GM13977 (cell line): ENCODE measurements around the gene MAGED2.
"Not testable (repeated sequence)": the region's sequence is repeated elsewhere in the genome, so short reads cannot be mapped to it uniquely, and the experiment has no call there.

Source experiments
- DNase-seq: peaks from one replicate; pipeline ENCODE4 v3.0.0; 2012; ENCODE audit warnings: low spot score
- in situ Hi-C: fragments of 300-500 bp; cut with MboI; formaldehyde crosslinking; loops from one replicate; pipeline ENCODE4 v1.12.0; 2022; ENCODE audit warnings: low sequenced_read_pairs, low pct_unique_long_range_greater_than_20kb, mixed read lengths, inconsistent platforms; ENCODE audit not compliant: unreplicated experiment
- TF ChIP-seq, protein P1 (sequence below): IDR thresholded peaks from 2 replicates; pipeline ENCODE4 v1.5.1; 2012; ENCODE audit warnings: mild to moderate bottlenecking, control low read depth; ENCODE audit not compliant: insufficient read depth; ENCODE audit errors: extremely low read depth, missing control alignments

Gene MAGED2, protein sequence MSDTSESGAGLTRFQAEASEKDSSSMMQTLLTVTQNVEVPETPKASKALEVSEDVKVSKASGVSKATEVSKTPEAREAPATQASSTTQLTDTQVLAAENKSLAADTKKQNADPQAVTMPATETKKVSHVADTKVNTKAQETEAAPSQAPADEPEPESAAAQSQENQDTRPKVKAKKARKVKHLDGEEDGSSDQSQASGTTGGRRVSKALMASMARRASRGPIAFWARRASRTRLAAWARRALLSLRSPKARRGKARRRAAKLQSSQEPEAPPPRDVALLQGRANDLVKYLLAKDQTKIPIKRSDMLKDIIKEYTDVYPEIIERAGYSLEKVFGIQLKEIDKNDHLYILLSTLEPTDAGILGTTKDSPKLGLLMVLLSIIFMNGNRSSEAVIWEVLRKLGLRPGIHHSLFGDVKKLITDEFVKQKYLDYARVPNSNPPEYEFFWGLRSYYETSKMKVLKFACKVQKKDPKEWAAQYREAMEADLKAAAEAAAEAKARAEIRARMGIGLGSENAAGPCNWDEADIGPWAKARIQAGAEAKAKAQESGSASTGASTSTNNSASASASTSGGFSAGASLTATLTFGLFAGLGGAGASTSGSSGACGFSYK

DNA sequence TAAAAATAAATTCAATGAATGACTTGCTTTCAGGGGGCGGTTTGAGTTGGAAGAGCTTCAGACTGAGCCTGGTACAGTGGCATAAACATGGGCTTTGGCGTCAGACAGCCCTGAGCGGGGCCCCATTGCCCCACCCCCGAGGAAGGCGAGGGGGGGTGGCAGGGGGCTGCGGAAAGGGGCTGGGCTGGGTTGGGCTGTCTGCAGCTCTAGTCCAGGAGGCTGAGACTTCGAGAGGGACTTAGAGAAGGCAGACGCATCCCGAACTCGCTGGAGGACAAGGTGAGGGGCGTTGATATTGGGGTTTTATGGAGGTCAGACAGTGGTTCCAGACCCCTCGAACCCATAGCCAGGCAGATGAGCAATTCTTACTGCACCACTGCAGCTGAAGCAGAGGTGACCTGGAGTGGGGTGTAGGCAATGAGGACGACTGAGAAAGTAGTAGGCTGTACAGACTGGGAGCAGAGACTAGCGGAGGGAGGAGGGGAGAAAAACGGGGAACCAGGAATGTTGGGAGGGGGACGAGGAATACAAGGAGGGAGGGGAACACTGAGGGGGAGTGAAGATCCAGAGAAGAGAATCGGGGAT, at the start of gene MAGED2:
Gene MAGED2 (plus strand): TSS at position 222 of the 585 bp plus-strand sequence. CDS start 1,587 bp downstream, outside the sequence.
- DNase-seq, result no peak
- in situ Hi-C loops, result loop anchor here (25.0 kb wide), 1 partner anchor 205 kb away; the partner anchor contains the start of gene APEX2
- TF ChIP-seq, protein P1, sequence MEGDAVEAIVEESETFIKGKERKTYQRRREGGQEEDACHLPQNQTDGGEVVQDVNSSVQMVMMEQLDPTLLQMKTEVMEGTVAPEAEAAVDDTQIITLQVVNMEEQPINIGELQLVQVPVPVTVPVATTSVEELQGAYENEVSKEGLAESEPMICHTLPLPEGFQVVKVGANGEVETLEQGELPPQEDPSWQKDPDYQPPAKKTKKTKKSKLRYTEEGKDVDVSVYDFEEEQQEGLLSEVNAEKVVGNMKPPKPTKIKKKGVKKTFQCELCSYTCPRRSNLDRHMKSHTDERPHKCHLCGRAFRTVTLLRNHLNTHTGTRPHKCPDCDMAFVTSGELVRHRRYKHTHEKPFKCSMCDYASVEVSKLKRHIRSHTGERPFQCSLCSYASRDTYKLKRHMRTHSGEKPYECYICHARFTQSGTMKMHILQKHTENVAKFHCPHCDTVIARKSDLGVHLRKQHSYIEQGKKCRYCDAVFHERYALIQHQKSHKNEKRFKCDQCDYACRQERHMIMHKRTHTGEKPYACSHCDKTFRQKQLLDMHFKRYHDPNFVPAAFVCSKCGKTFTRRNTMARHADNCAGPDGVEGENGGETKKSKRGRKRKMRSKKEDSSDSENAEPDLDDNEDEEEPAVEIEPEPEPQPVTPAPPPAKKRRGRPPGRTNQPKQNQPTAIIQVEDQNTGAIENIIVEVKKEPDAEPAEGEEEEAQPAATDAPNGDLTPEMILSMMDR, result no peak

DNA sequence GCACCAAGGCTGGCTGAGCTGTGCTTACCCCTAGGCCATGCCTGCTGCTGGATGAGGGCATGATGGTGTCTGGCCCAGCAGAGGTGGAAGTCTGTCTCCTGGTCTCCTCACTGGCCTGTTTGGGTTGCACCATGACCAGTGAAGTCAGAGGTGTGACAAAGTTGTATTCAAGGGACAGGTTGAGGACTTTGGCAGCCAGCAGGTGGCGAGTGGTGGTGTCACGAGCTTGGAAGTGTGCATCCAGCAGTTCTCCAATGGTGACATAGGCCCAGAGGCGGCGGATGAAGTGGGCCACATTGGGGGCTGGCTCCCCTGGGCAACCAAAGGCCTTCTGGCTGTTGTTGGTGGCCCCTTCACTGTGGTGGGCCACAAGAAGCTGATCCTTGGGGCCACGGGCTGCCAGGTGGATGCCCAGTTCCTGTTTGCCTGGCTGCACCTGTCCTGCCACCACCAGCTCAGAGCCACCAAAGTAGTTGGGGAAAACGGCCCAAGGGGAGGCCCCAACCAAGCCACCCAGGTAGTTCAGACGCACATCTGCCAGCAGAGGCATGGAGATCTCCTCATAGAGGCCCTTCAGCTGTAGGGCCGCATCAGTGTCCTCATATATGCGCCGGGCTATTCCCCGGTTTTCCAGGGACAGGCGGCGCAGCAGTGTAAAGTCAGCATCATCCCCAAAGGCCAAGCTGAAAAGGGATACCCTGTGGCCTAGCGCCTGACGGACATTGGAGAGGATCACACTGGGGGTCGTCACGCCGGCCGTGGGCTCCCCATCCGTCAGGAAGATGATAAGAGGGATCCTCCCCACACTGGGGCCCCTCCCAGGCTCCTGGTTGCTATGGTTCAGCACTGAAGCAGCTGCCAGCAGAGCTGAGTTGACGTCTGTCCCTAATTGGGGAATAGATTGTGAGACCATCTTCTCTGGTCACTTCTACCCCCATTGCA, 49.2 kb upstream of the MAGED2 start:
- in situ Hi-C loops, result no loop called here
- TF ChIP-seq, protein P1, result no peak
- DNase-seq, result no peak

DNA sequence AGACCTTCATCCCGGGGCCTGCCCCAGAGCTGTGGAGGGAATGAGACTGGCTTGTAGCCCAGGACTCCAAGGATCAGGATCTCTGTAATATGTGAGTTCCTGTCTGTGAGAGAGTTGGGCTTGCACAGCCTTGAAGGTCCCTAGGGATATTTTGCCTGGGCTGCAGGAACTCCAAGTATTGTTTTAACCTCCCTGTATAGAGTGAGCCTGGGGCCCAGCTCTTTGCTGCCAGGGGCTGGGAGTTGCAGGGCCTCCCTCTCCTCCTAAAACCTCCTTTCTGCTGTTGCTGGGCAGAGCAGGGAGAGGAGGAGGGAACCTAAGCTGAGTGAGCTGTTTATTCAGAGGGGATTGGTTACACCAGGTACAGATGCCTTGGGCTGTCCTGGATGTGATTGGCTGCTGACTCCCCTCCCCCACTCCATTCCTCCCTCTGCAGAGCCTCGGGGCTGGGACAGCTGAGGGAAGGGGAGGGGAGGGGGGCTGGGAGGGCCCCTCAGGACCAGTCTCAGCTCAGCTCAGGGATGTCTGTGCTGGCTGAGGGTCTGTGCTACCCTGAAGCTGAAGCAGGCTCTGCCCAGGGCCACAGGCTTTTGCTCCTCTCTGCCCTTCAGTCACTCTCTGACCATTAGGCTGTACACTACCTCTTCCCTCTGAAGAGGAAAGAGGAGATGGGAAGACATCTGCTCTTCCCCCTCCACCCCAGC, 33.0 kb upstream of the MAGED2 start:
- not testable (repeated sequence) for DNase-seq
- in situ Hi-C loops, result loop anchor here (25.0 kb wide), 1 partner anchor 87 kb away; no protein-coding TSS in a partner anchor

DNA sequence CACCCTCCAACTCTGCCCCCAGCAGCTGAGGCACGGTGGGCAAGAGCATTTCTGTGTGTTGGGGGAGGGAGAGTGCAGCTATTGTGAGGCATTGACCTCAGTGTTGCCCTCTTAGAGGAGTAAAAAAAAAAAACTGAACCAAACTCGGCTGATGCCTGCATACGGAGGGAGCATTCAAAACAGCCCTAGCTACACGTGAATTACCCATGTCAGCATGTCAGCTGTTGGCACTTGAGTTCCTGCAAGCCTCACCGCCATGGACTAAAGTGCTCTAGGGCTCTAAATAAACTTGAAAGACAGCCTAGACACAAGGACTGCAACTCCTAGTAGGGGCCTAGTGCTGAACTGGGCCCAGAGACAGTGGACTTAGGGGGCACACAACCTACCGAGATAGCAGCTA, 31.5 kb upstream of the MAGED2 start:
- in situ Hi-C loops, result loop anchor here (25.0 kb wide), 1 partner anchor 89 kb away; no protein-coding TSS in a partner anchor
- TF ChIP-seq, protein P1, result no peak
- DNase-seq, result no peak

DNA sequence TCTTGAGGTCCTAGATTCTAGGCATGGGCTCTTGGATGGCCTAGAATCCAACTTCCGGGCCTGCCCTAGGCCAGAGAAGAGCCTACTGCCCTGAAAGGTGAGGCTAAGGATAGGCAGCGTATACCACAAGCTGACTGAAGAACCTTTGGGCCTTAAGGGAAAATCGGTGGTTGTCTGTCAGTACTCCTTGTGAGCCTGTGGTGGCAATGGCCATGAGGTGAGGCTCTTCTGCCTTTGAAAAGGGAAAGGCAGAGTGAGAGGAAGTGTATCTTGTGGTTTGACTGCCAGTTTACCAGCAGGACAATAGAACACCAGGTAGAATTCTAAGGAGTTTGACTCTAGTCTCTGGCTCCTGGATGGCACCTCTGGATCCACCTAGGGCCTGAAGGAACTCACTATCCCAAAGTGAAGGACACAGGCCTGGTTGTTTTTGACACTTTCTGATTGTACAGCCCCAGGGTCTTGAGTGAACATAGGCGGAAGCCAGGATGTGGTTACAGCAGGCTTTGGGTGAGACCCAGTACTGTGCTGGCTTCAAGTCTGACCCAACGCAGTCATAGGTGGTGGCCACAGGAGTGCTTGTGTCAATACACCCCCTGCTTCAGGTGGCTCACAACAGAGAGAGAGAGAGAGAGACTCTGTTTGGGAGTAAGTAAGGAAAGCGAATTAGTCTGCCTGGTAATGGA, 30.4 kb upstream of the MAGED2 start:
- no peak for DNase-seq
- in situ Hi-C loops, result loop anchor here (25.0 kb wide), 1 partner anchor 90 kb away; no protein-coding TSS in a partner anchor
- TF ChIP-seq, protein P1, result no peak

DNA sequence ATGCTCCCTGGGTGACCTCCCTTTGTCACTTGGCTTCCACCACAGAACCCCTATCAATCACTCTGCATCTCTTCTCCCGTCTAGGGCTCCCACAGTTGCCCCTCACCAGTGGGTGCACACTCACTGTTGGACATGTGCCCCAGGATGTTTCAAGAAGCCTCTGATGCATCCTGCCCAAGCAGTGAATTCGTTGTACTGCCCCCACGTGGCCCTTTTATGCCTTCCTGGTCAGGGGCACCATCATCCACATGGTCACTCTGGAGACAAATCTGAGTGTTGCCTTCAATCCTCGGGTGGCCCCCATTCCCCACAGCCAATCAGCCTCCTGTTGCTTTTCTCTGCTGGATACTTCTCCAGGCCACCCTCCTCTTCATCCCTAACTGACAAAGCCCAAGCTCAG, 21.6 kb upstream of the MAGED2 start:
- no peak for DNase-seq
- in situ Hi-C loops, result loop anchor here (25.0 kb wide), 1 partner anchor 99 kb away; no protein-coding TSS in a partner anchor

More for the DNA sequence above, 21.6 kb upstream of the MAGED2 start:
- TF ChIP-seq, protein P1, result peak; percentile 29
